HEK293 (cell line): Measurements from ENCODE around the gene C2.

ENCODE experiments used
- BCL11A ChIP-seq: fragments of 450-650 bp; formaldehyde crosslinking; IDR thresholded peaks from 2 replicates; pipeline ENCODE4 v1.5.1; 2016; ENCODE audit warnings: low read depth, missing biosample characterization, missing genetic modification characterization
- KLF7 ChIP-seq: fragments of 450-650 bp; formaldehyde crosslinking; IDR thresholded peaks from 2 replicates; pipeline ENCODE4 v1.5.1; 2016; ENCODE audit warnings: missing biosample characterization, missing genetic modification characterization, borderline replicate concordance
- OVOL3 ChIP-seq: fragments of 450-650 bp; formaldehyde crosslinking; IDR thresholded peaks from 2 replicates; pipeline ENCODE4 v1.5.1; 2016; ENCODE audit warnings: missing biosample characterization, missing genetic modification characterization
- SP7 ChIP-seq: fragments of 450-650 bp; formaldehyde crosslinking; IDR thresholded peaks from 2 replicates; pipeline ENCODE4 v1.5.1; 2016; ENCODE audit warnings: missing biosample characterization, missing genetic modification characterization
- ZBTB10 ChIP-seq: fragments of 450-650 bp; formaldehyde crosslinking; IDR thresholded peaks from 2 replicates; pipeline ENCODE4 v1.5.1; 2016; ENCODE audit warnings: missing biosample characterization, missing genetic modification characterization
- ZBTB20 ChIP-seq: fragments of 450-650 bp; formaldehyde crosslinking; IDR thresholded peaks from 2 replicates; pipeline ENCODE4 v1.5.1; 2016; ENCODE audit warnings: missing biosample characterization, missing genetic modification characterization
- ZFP37 ChIP-seq: fragments of 450-650 bp; formaldehyde crosslinking; IDR thresholded peaks from 2 replicates; pipeline ENCODE4 v1.5.1; 2016; ENCODE audit warnings: missing biosample characterization, missing genetic modification characterization
- ZNF112 ChIP-seq: fragments of 450-650 bp; formaldehyde crosslinking; IDR thresholded peaks from 2 replicates; pipeline ENCODE4 v1.5.0; 2017; ENCODE audit warnings: missing biosample characterization, missing genetic modification characterization
- ZNF114 ChIP-seq: fragments of 450-650 bp; formaldehyde crosslinking; IDR thresholded peaks from 2 replicates; pipeline ENCODE4 v1.5.0; 2017; ENCODE audit warnings: missing biosample characterization, missing genetic modification characterization
- ZNF148 ChIP-seq: fragments of 450-650 bp; formaldehyde crosslinking; IDR thresholded peaks from 2 replicates; pipeline ENCODE4 v1.5.0; 2017; ENCODE audit warnings: missing biosample characterization, missing genetic modification characterization, borderline replicate concordance
- ZNF174 ChIP-seq: fragments of 450-650 bp; formaldehyde crosslinking; IDR thresholded peaks from 2 replicates; pipeline ENCODE4 v1.5.0; 2017; ENCODE audit warnings: missing biosample characterization, mild to moderate bottlenecking, missing genetic modification characterization
- ZNF202 ChIP-seq: fragments of 450-650 bp; formaldehyde crosslinking; IDR thresholded peaks from 2 replicates; pipeline ENCODE4 v1.5.1; 2016; ENCODE audit warnings: missing biosample characterization, missing genetic modification characterization, borderline replicate concordance
- ZNF248 ChIP-seq: fragments of 450-650 bp; formaldehyde crosslinking; IDR thresholded peaks from 2 replicates; pipeline ENCODE4 v1.5.1; 2017; ENCODE audit warnings: missing biosample characterization, missing genetic modification characterization
- ZNF416 ChIP-seq: fragments of 450-650 bp; formaldehyde crosslinking; IDR thresholded peaks from 2 replicates; pipeline ENCODE4 v1.5.1; 2016; ENCODE audit warnings: missing biosample characterization, missing genetic modification characterization
- ZNF510 ChIP-seq: fragments of 450-650 bp; formaldehyde crosslinking; IDR thresholded peaks from 2 replicates; pipeline ENCODE4 v1.5.1; 2018; ENCODE audit warnings: mild to moderate bottlenecking, missing genetic modification characterization, missing biosample characterization; ENCODE audit not compliant: insufficient replicate concordance
- ZNF544 ChIP-seq: fragments of 450-650 bp; formaldehyde crosslinking; IDR thresholded peaks from 2 replicates; pipeline ENCODE4 v1.5.0; 2017; ENCODE audit warnings: missing biosample characterization, missing genetic modification characterization
- ZNF561 ChIP-seq: fragments of 450-650 bp; IDR thresholded peaks from 2 replicates; pipeline ENCODE4 v1.5.1; 2018; ENCODE audit warnings: missing biosample characterization, missing genetic modification characterization, borderline replicate concordance
- ZNF596 ChIP-seq: fragments of 450-650 bp; IDR thresholded peaks from 2 replicates; pipeline ENCODE4 v1.5.0; 2018; ENCODE audit warnings: missing biosample characterization, mild to moderate bottlenecking, missing genetic modification characterization, moderate library complexity
- ZNF776 ChIP-seq: fragments of 450-650 bp; formaldehyde crosslinking; IDR thresholded peaks from 2 replicates; pipeline ENCODE4 v1.5.0; 2017; ENCODE audit warnings: missing biosample characterization, missing genetic modification characterization, borderline replicate concordance
- ZNF777 ChIP-seq: fragments of 450-650 bp; formaldehyde crosslinking; IDR thresholded peaks from 2 replicates; pipeline ENCODE4 v1.5.1; 2017; ENCODE audit warnings: missing biosample characterization, missing genetic modification characterization, borderline replicate concordance
- ZNF792 ChIP-seq: fragments of 450-650 bp; formaldehyde crosslinking; IDR thresholded peaks from 2 replicates; pipeline ENCODE4 v1.5.1; 2016; ENCODE audit warnings: missing biosample characterization, missing genetic modification characterization
- ZXDB ChIP-seq: fragments of 450-650 bp; formaldehyde crosslinking; IDR thresholded peaks from 2 replicates; pipeline ENCODE4 v1.5.1; 2016; ENCODE audit warnings: missing biosample characterization, missing genetic modification characterization
- TF ChIP-seq, protein P1 (sequence below): fragments of 450-650 bp; formaldehyde crosslinking; IDR thresholded peaks from 2 replicates; pipeline ENCODE4 v1.5.1; 2016; ENCODE audit warnings: missing biosample characterization, missing genetic modification characterization
- TF ChIP-seq, protein P2 (sequence below): fragments of 450-650 bp; formaldehyde crosslinking; IDR thresholded peaks from 2 replicates; pipeline ENCODE4 v1.5.1; 2017; ENCODE audit warnings: missing biosample characterization, missing genetic modification characterization
- TF ChIP-seq, protein P3 (sequence below): fragments of 450-650 bp; formaldehyde crosslinking; IDR thresholded peaks from 2 replicates; pipeline ENCODE4 v1.5.1; 2016; ENCODE audit warnings: missing biosample characterization, missing genetic modification characterization
- TF ChIP-seq, protein P4 (sequence below): fragments of 450-650 bp; formaldehyde crosslinking; IDR thresholded peaks from 2 replicates; pipeline ENCODE4 v1.5.1; 2016; ENCODE audit warnings: missing biosample characterization, missing genetic modification characterization
- TF ChIP-seq, protein P5 (sequence below): IDR thresholded peaks from 2 replicates; pipeline ENCODE4 v1.6.1; 2011; ENCODE audit warnings: mild to moderate bottlenecking, low read depth, low read length, borderline replicate concordance

The C2 gene

DNA sequence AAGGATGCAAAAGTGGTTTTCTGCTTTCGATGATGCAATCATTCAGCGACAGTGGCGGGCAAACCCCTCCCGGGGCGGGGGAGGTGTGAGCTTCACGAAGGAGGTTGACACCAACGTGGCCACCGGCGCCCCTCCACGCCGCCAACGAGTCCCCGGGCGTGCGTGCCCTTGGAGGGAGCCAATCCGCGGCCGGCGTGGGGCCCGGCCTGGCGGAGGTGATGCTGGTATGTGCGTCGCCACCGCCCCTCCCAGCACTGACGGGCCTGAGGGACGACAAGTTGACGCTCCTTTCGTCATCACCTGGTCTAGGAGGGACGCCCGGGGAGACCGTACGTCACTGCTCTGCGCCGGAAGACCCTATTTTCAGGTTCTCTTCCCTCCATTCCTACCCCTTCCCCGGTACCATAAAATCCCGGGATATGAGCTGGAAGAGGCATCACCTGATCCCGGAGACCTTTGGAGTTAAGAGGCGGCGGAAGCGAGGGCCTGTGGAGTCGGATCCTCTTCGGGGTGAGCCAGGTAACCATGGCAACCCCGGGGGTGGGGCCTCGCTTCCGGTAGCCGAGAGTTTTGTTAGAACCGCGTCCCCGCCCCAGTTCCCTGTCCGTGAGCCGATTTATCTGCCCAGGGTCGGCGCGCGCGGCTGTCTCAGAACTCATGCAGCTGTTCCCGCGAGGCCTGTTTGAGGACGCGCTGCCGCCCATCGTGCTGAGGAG, 44.6 kb downstream of the C2 start, which contains the start of gene DXO (continued):
- no peak for TF ChIP-seq ZNF776 (tag by site-specific recombination)
- TF ChIP-seq ZNF510 (tag by site-specific recombination) = no peak
- no peak for TF ChIP-seq ZNF202 (tag by site-specific recombination)
- TF ChIP-seq, protein P1, sequence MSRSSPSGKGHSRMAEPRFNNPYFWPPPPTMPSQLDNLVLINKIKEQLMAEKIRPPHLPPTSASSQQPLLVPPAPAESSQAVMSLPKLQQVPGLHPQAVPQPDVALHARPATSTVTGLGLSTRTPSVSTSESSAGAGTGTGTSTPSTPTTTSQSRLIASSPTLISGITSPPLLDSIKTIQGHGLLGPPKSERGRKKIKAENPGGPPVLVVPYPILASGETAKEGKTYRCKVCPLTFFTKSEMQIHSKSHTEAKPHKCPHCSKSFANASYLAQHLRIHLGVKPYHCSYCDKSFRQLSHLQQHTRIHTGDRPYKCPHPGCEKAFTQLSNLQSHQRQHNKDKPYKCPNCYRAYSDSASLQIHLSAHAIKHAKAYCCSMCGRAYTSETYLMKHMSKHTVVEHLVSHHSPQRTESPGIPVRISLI = no peak
- TF ChIP-seq, protein P2, sequence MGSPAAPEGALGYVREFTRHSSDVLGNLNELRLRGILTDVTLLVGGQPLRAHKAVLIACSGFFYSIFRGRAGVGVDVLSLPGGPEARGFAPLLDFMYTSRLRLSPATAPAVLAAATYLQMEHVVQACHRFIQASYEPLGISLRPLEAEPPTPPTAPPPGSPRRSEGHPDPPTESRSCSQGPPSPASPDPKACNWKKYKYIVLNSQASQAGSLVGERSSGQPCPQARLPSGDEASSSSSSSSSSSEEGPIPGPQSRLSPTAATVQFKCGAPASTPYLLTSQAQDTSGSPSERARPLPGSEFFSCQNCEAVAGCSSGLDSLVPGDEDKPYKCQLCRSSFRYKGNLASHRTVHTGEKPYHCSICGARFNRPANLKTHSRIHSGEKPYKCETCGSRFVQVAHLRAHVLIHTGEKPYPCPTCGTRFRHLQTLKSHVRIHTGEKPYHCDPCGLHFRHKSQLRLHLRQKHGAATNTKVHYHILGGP (tag by site-specific recombination) = no peak
- TF ChIP-seq ZNF596 (tag by site-specific recombination) = no peak
- TF ChIP-seq BCL11A (tag by site-specific recombination) = no peak; the same call in 1 of the 2 replicates
- TF ChIP-seq ZFP37 = peak; percentile 72; the same call in 1 of the 2 replicates
- no peak for TF ChIP-seq ZNF416 (tag by site-specific recombination)
- peak; percentile 98 for TF ChIP-seq ZXDB (tag by site-specific recombination)
- no peak for TF ChIP-seq ZNF114 (tag by site-specific recombination)
- TF ChIP-seq ZBTB20 (tag by site-specific recombination) = peak; percentile 92
- TF ChIP-seq ZBTB10 (tag by site-specific recombination) = peak; percentile 99
- TF ChIP-seq ZNF544 (tag by site-specific recombination) = no peak
- TF ChIP-seq KLF7 = peak; percentile 81
- TF ChIP-seq ZNF248 (tag by site-specific recombination) = no peak
- peak; percentile 66 for TF ChIP-seq OVOL3 (tag by site-specific recombination)
- TF ChIP-seq ZNF561 (tag by site-specific recombination) = peak; percentile 95
- TF ChIP-seq, protein P3, sequence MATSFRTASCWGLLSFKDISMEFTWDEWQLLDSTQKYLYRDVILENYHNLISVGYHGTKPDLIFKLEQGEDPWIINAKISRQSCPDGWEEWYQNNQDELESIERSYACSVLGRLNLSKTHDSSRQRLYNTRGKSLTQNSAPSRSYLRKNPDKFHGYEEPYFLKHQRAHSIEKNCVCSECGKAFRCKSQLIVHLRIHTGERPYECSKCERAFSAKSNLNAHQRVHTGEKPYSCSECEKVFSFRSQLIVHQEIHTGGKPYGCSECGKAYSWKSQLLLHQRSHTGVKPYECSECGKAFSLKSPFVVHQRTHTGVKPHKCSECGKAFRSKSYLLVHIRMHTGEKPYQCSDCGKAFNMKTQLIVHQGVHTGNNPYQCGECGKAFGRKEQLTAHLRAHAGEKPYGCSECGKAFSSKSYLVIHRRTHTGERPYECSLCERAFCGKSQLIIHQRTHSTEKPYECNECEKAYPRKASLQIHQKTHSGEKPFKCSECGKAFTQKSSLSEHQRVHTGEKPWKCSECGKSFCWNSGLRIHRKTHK = no peak
- TF ChIP-seq ZNF792 (tag by site-specific recombination) = no peak
- TF ChIP-seq, protein P4, sequence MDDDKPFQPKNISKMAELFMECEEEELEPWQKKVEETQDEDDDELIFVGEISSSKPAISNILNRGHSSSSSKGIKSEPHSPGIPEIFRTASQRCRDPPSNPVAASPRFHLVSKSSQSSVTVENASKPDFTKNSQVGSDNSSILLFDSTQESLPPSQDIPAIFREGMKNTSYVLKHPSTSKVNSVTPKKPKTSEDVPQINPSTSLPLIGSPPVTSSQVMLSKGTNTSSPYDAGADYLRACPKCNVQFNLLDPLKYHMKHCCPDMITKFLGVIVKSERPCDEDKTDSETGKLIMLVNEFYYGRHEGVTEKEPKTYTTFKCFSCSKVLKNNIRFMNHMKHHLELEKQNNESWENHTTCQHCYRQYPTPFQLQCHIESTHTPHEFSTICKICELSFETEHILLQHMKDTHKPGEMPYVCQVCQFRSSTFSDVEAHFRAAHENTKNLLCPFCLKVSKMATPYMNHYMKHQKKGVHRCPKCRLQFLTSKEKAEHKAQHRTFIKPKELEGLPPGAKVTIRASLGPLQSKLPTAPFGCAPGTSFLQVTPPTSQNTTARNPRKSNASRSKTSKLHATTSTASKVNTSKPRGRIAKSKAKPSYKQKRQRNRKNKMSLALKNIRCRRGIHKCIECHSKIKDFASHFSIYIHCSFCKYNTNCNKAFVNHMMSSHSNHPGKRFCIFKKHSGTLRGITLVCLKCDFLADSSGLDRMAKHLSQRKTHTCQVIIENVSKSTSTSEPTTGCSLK = no peak
- TF ChIP-seq ZNF112 (tag by site-specific recombination) = no peak
- TF ChIP-seq ZNF174 = no peak
- TF ChIP-seq, protein P5, sequence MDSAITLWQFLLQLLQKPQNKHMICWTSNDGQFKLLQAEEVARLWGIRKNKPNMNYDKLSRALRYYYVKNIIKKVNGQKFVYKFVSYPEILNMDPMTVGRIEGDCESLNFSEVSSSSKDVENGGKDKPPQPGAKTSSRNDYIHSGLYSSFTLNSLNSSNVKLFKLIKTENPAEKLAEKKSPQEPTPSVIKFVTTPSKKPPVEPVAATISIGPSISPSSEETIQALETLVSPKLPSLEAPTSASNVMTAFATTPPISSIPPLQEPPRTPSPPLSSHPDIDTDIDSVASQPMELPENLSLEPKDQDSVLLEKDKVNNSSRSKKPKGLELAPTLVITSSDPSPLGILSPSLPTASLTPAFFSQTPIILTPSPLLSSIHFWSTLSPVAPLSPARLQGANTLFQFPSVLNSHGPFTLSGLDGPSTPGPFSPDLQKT = no peak; the same call in 1 of the 2 replicates
- TF ChIP-seq SP7 (tag by site-specific recombination) = peak; percentile 95
- 0 out of 2 replicates have a peak, but pooled peaks have one; percentile 68 for TF ChIP-seq ZNF148
- peak; percentile 73; the same call in 1 of the 2 replicates for TF ChIP-seq ZNF777 (tag by site-specific recombination)
